HUES64 (cell line): Measurements from ENCODE around the gene MEPCE.

Source experiments
- H3K27ac ChIP-seq: 2 replicates; pipeline ENCODE4 v1.7.0; 2013; ENCODE audit warnings: low read depth, low read length, inconsistent platforms
- H3K27me3 ChIP-seq: 2 replicates; pipeline ENCODE4 v1.6.1; 2013; ENCODE audit warnings: mild to moderate bottlenecking, low read length; ENCODE audit not compliant: insufficient read depth
- H3K36me3 ChIP-seq: 2 replicates; pipeline ENCODE4 v1.6.1; 2013; ENCODE audit warnings: mild to moderate bottlenecking, low read length; ENCODE audit not compliant: insufficient read depth
- H3K4me1 ChIP-seq: 2 replicates; pipeline ENCODE4 v1.6.1; 2013; ENCODE audit warnings: mild to moderate bottlenecking, low read length, moderate library complexity; ENCODE audit not compliant: insufficient read depth
- H3K4me3 ChIP-seq: 2 replicates; pipeline ENCODE4 v1.5.1; 2013; ENCODE audit warnings: mild to moderate bottlenecking, low read length, moderate library complexity
- H3K9ac ChIP-seq: 2 replicates; pipeline ENCODE4 v1.6.1; 2013; ENCODE audit warnings: mild to moderate bottlenecking, low read depth, low read length
- H3K9me3 ChIP-seq: 2 replicates; pipeline ENCODE4 v1.6.1; 2013; ENCODE audit warnings: low read depth, low read length; ENCODE audit not compliant: insufficient read depth
- WGBS: fragments of 150-250, 120-280 bp; methylation state at CpG from one replicate; pipeline ENCODE4 v1.1.7; 2013; ENCODE audit warnings: missing lambda C conversion rate; 5-methylcytosine and 5-hydroxymethylcytosine counted together

MEPCE gene

DNA sequence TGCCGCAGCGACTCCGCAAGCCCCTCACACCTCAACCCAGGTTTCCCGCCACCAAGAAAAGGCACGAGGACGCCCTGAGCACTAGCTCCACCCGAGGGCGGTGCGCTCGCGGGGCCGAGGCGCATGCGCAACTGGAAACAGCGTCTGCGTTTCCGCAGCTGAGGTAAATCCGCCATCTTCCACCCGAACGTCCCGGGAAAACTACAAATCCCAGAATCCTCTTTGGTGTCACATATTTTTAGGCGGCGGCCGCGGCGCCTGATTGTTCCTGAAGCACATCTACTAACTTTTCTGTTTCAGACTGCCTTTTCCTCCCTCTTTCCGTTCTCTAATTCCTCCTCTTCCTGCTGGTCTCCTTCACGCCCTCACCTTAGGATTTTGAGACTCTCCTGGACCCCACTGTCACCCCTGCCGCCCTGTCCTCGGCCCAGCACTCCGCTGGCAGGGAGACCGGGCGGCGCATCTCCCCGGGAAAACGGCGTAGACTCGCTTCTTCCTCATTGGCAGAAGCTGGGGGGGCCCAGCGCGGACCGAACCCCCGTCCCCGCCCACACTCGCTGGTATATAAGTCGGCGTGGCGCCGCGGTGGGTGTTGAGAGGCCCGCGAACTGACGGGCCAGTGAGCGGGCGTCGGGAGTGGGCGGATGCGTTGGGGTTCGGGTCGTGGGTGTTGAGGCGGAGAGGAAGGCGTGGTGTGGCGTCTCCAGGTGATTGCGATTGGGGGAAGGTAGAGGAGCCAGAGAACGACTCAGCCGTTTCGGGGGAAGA lies 1.2 kb upstream of the MEPCE start, which contains the start of gene ZCWPW1:
TSS of gene ZCWPW1 (minus strand) at position 505 of the 768 bp plus-strand sequence. CDS start 8,054 bp downstream, outside the sequence.
- peak within 1 kb of the TSS; percentile 99 for H3K27ac ChIP-seq
- peak within 1 kb of the TSS; percentile 96 for H3K4me3 ChIP-seq
- under 1% methylated on average over 66 of the region's 66 CpGs for WGBS
- H3K36me3 ChIP-seq = peaks cover 24% of the 10 kb centered on the region
- H3K9ac ChIP-seq = peak within 1 kb of the TSS; percentile 97
- H3K9me3 ChIP-seq = 0 out of 2 replicates have a peak, but pooled peaks cover 4% of the 10 kb centered on the region
- H3K4me1 ChIP-seq = peaks cover 9% of the 10 kb centered on the region; the same call in 1 of the 2 replicates
- H3K27me3 ChIP-seq = peaks cover 9% of the 10 kb centered on the region

DNA sequence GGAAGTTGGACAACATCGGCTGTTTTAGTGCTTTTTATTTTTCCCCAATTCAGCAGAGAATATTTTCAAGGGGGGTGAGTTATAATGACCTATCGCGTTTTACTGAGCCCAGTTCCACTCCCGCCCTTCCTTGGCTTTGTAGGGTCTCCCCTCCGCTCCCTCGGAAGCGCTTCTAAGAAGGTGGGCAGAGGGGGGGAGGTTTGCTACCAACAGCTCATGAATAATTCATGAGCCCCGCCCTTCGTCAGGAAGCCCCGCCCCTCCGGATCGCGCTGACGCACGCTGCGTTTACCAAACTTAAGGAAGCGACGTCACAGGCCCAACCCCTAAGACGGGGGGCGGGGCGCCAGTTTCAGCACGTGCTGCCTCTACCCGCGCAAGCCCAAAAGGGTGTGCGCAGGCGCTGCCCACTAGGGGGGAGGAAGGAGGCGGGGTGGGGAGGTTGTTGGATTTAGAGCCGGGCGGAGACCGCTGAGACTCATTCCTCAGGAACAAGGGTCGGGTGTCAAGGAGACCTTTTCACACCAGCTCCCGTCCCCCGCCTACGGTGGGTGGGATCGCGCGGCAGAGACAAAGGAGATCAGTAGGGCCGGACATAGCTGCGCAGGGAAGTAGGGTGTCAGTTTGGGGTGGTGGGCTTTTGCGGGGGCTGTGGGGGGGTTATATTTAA lies 529 bp upstream of the MEPCE start:
- peaks cover 9% of the 10 kb centered on the region; the same call in 1 of the 2 replicates for H3K4me1 ChIP-seq
- peak overlapping the region; percentile 99 for H3K27ac ChIP-seq
- 0 out of 2 replicates have a peak, but pooled peaks cover 4% of the 10 kb centered on the region for H3K9me3 ChIP-seq
- H3K36me3 ChIP-seq = peaks cover 31% of the 10 kb centered on the region
- under 1% methylated on average over 40 of the region's 40 CpGs for WGBS
- peak overlapping the region; percentile 97 for H3K9ac ChIP-seq
- peak overlapping the region; percentile 96 for H3K4me3 ChIP-seq
- peaks cover 9% of the 10 kb centered on the region for H3K27me3 ChIP-seq

DNA sequence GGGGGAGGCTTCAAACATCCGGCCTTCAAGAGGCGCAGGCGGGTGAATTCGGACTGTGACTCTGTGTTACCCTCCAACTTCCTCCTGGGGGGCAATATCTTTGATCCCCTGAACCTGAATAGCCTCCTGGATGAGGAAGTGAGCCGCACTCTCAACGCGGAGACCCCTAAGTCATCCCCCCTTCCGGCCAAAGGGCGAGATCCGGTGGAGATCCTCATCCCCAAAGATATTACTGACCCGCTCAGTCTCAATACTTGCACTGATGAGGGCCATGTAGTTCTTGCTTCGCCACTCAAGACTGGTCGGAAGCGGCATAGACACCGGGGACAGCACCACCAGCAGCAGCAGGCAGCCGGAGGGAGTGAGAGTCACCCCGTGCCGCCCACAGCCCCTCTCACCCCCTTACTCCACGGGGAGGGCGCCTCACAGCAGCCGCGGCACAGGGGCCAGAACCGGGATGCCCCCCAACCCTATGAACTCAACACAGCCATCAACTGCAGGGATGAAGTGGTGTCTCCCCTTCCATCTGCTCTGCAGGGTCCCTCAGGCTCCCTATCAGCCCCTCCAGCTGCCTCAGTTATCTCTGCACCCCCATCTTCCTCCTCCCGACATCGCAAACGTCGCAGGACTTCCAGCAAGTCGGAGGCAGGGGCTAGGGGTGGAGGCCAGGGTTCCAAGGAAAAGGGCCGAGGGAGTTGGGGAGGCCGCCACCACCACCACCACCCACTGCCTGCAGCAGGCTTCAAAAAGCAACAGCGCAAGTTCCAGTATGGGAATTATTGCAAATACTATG lies 1.1 kb downstream of the MEPCE start:
- Histone ChIP-seq H3K27me3 (peaks cover 9% of the 10 kb centered on the region), H3K9ac (peak overlapping the region; percentile 97), H3K27ac (peak overlapping the region; percentile 99), H3K4me3 (peak overlapping the region; percentile 96), H3K9me3 (0 out of 2 replicates have a peak, but pooled peaks cover 4% of the 10 kb centered on the region), H3K36me3 (peaks cover 43% of the 10 kb centered on the region), H3K4me1 (peaks cover 9% of the 10 kb centered on the region; the same call in 1 of the 2 replicates)
- 54% methylated on average over 27 of the region's 31 CpGs for whole genome bisulfite sequencing

DNA sequence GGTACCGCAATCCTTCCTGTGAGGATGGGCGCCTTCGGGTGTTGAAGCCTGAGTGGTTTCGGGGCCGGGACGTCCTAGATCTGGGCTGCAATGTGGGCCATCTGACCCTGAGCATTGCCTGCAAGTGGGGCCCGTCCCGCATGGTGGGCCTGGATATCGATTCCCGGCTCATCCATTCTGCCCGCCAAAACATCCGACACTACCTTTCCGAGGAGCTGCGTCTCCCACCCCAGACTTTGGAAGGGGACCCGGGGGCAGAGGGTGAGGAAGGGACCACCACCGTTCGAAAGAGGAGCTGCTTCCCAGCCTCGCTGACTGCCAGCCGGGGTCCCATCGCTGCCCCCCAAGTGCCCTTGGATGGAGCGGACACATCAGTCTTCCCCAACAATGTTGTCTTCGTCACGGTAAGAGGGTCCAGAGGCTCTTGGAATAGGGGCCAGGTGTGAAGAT lies 1.7 kb downstream of the MEPCE start:
- Histone ChIP-seq H3K4me1 (peaks cover 9% of the 10 kb centered on the region; the same call in 1 of the 2 replicates), H3K36me3 (peaks cover 43% of the 10 kb centered on the region), H3K27me3 (peaks cover 9% of the 10 kb centered on the region), H3K27ac (peak overlapping the region; percentile 29; the same call in 1 of the 2 replicates), H3K9me3 (0 out of 2 replicates have a peak, but pooled peaks cover 4% of the 10 kb centered on the region), H3K9ac (no peak overlapping the region), H3K4me3 (peak overlapping the region; percentile 96; the same call in 1 of the 2 replicates)
- 95% methylated on average over 23 of the region's 23 CpGs for whole genome bisulfite sequencing

DNA sequence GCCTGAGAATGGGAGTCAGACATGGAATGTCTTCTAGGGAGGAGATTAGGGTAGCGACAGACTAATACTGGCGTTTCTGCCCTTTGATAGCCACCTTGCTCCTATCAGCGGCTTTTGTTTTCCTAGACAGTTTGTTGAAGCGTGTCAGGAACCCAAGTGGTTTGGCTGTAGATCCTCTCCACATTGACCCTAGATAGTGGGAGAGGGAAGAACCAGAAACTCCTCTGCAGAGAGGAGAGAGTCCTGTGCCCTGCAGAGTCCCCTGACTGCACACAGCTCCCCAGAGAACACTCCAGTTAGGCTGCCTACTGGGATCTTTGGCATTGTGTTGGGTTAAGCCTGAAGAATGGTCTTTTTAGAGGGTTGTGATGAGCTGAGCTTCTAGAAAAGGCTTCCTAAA lies 2.4 kb downstream of the MEPCE start:
- Histone ChIP-seq H3K27me3 (peaks cover 6% of the 10 kb centered on the region; the same call in 1 of the 2 replicates), H3K4me1 (peaks cover 9% of the 10 kb centered on the region; the same call in 1 of the 2 replicates), H3K27ac (peak overlapping the region; percentile 40; the same call in 1 of the 2 replicates), H3K9ac (peak overlapping the region; percentile 30; the same call in 1 of the 2 replicates), H3K36me3 (peaks cover 43% of the 10 kb centered on the region), H3K9me3 (0 out of 2 replicates have a peak, but pooled peaks cover 4% of the 10 kb centered on the region), H3K4me3 (no peak overlapping the region; the same call in 1 of the 2 replicates)
- WGBS = 91% methylated on average over 4 of the region's 4 CpGs

DNA sequence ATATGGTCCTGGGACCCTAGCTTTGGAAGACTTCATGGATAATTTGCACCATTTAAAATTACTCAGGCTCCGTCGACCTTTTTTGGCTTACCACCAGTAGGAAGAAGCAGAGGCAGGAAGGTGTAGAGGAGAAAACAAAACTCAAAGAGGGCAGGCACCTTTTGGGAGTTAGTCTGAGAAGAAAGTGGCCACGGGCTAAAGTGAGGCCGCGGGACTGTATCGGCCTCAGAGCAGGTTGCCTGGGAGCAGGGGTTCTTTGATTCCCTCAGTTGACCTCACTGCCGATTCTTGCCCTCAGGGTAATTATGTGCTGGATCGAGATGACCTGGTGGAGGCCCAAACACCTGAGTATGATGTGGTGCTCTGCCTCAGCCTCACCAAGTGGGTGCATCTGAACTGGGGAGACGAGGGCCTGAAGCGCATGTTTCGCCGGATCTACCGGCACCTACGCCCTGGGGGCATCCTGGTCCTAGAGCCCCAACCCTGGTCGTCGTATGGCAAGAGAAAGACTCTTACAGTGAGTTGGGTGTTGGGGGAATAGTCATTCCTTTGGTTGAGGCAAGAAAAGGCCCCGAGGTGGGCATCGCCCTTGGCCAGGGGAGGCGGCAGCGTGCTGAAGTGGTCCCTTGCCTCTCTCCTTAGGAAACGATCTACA lies 3.1 kb downstream of the MEPCE start:
- no peak overlapping the region; the same call in 1 of the 2 replicates for H3K27ac ChIP-seq
- H3K27me3 ChIP-seq = peaks cover 3% of the 10 kb centered on the region; the same call in 1 of the 2 replicates
- 0 out of 2 replicates have a peak, but pooled peaks cover 3% of the 10 kb centered on the region for H3K9me3 ChIP-seq
- 94% methylated on average over 21 of the region's 21 CpGs for WGBS
- no peak overlapping the region for H3K4me3 ChIP-seq
- peaks cover 9% of the 10 kb centered on the region; the same call in 1 of the 2 replicates for H3K4me1 ChIP-seq
- H3K36me3 ChIP-seq = peaks cover 43% of the 10 kb centered on the region
- no peak overlapping the region; the same call in 1 of the 2 replicates for H3K9ac ChIP-seq

DNA sequence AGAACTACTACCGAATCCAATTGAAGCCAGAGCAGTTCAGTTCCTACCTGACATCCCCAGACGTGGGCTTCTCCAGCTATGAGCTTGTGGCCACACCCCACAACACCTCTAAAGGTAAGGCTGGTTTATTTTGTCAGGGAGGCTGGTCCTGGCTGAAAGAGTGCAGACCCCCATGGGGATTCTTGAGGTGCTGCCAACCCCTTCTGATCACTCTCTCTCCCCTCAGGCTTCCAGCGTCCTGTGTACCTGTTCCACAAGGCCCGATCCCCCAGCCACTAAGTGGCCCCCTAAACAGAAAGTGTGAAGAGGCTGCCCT lies 3.6 kb downstream of the MEPCE start:
- Histone ChIP-seq H3K4me3 (no peak overlapping the region), H3K27ac (no peak overlapping the region; the same call in 1 of the 2 replicates), H3K9me3 (no peaks in the 10 kb centered on the region), H3K36me3 (peaks cover 43% of the 10 kb centered on the region), H3K9ac (no peak overlapping the region), H3K4me1 (peaks cover 9% of the 10 kb centered on the region; the same call in 1 of the 2 replicates), H3K27me3 (no peaks in the 10 kb centered on the region)
- WGBS = 93% methylated on average over 3 of the region's 4 CpGs

DNA sequence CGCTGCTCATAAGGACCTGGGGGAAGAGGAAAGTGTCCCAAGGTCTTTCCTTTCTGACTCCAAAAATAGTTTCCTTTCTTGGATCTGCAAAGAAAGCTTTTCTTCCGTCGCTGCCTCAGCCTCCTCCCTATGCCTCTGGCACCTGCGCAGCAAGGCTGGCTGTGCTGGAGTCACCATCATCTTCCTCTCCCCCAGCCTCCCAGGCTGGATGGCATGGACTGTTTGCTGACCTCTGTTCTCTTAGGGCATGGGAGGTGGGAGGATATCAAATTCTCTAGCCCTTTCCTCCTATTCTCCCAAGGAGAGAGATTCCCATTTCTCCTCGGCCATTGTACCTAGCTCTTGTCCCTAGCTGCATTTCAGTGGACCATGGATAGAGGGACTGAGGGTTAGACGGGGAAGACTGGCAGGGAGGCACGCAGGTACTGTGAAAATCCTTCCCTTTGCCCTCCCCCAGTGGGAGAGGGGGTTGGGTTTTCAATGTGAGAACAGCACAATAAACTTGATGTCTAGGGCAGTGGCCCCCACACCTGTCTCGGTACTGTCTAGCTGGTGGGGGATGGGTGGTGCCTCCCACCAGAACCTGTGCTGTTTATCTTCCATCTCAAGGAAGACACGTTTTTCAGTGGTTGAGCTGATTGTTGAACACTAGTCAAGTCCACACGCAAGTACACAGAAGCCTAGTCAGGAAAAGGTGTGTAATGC lies 4.1 kb downstream of the MEPCE start:
- Histone ChIP-seq H3K9ac (no peak overlapping the region), H3K36me3 (peaks cover 43% of the 10 kb centered on the region), H3K4me3 (no peak overlapping the region; the same call in 1 of the 2 replicates), H3K4me1 (peaks cover 9% of the 10 kb centered on the region; the same call in 1 of the 2 replicates), H3K27ac (no peak overlapping the region), H3K9me3 (no peaks in the 10 kb centered on the region), H3K27me3 (no peaks in the 10 kb centered on the region)
- 90% methylated on average over 7 of the region's 10 CpGs for WGBS

DNA sequence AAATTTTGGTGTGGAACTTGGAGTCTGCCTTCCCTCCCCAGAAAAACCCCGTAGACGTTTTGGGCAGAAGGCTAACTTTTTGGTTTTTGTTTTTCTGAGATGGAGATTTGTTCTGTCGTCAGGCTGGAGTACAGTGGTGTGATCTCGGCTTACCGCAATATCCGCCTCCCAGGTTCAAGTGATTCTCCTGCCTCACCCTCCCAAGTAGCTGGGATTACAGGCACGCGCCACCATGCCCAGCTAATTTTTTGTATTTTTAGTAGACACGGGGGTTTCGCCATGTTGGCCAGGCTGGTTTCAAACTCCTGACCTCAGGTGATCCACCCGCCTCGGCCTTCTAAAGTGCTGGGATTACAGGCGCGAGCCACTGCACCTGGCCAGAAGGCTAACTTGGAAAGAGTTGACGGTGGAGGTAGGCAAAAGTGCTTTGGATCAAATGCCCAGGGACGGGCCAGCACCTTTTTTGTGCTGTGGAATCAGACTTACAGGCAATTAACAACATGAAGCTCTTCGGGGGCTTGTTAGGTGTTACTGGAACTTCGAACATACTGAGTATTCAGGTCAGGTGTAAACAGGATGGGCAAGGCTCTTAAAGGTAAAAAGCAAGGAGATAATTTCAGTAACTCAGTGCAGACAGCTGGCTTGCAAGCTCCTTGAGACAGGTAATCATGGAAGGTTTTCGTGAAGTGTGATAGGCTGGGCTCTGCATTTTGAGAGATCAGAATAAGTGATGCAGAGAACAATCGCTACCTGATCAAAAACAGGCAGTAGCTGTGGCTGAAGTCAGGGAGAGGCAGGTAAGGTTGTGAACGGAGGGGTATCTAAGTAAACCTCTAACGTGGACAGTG lies 4.9 kb downstream of the MEPCE start:
- Histone ChIP-seq H3K4me3 (peak overlapping the region; percentile 82), H3K4me1 (peaks cover 9% of the 10 kb centered on the region; the same call in 1 of the 2 replicates), H3K27ac (peak overlapping the region; percentile 90), H3K9me3 (no peaks in the 10 kb centered on the region), H3K36me3 (peaks cover 43% of the 10 kb centered on the region), H3K9ac (peak overlapping the region; percentile 85; the same call in 1 of the 2 replicates), H3K27me3 (no peaks in the 10 kb centered on the region)
- 90% methylated on average over 22 of the region's 22 CpGs for WGBS
